HepG2 (cell line): ENCODE data around the gene TIMM44. TPM values are rescaled to one million over a fixed set of nuclear protein-coding genes. Genes with fewer than 3 reads are reported as not detected.

Experiments
- BCL6 ChIP-seq: IDR thresholded peaks from 2 replicates; pipeline ENCODE4 v1.6.1; 2016; ENCODE audit warnings: missing genetic modification reagents, missing compliant biosample characterization
- BHLHE40 ChIP-seq: IDR thresholded peaks from 2 replicates; pipeline ENCODE4 v1.6.1; 2011; ENCODE audit warnings: low read length, improper control_type of control experiment
- CEBPB ChIP-seq: IDR thresholded peaks from 2 replicates; pipeline ENCODE4 v1.6.1; 2011; ENCODE audit warnings: low read depth, low read length, improper control_type of control experiment, borderline replicate concordance
- DRAP1 ChIP-seq: IDR thresholded peaks from 2 replicates; pipeline ENCODE4 v1.6.1; 2016; ENCODE audit warnings: missing genetic modification reagents, missing compliant biosample characterization
- ETV5 ChIP-seq: IDR thresholded peaks from 2 replicates; pipeline ENCODE4 v1.6.1; 2018; ENCODE audit warnings: missing biosample characterization, missing genetic modification reagents, inconsistent platforms, borderline replicate concordance
- GABPB1 ChIP-seq: IDR thresholded peaks from 2 replicates; pipeline ENCODE4 v1.6.1; 2016; ENCODE audit warnings: mild to moderate bottlenecking, missing genetic modification reagents, moderate library complexity, missing compliant biosample characterization
- GATAD2A ChIP-seq: IDR thresholded peaks from 2 replicates; pipeline ENCODE4 v1.6.1; 2016
- KDM4B ChIP-seq: sonication (generic); formaldehyde crosslinking; IDR thresholded peaks from 2 replicates; pipeline ENCODE4 v1.4.0; 2020; ENCODE audit warnings: missing genetic modification reagents
- KMT2A ChIP-seq: sonication (generic); formaldehyde crosslinking; IDR thresholded peaks from 2 replicates; pipeline ENCODE4 v1.4.0; 2020; ENCODE audit warnings: missing genetic modification reagents
- LCORL ChIP-seq, 2 experiments: fragments of 450-650 bp in 1 of 2; sonication (generic) in 1 of 2; formaldehyde crosslinking in 1 of 2; IDR thresholded peaks; 2 replicates each; pipeline versions ENCODE4 v1.5.0 to v1.6.1; 2017 to 2020; ENCODE audit warnings: antibody characterized with exemption in 1 of 2, missing genetic modification reagents in 1 of 2
- NFKB2 ChIP-seq: sonication (generic); formaldehyde crosslinking; IDR thresholded peaks from 2 replicates; pipeline ENCODE4 v1.4.0; 2020; ENCODE audit warnings: missing genetic modification reagents, borderline replicate concordance
- SALL1 ChIP-seq: sonication (generic); formaldehyde crosslinking; IDR thresholded peaks from 2 replicates; pipeline ENCODE4 v1.8.0; 2022; ENCODE audit warnings: mild to moderate bottlenecking, missing genetic modification reagents
- SRSF1 ChIP-seq: fragments of 200-400 bp; formaldehyde crosslinking; optimal IDR thresholded peaks from 2 replicates; pipeline ENCODE3; 2017; ENCODE audit warnings: mild to moderate bottlenecking, low read depth, low read length, moderate library complexity
- TFE3 ChIP-seq: IDR thresholded peaks from 2 replicates; pipeline ENCODE4 v1.6.1; 2016
- ZFP41 ChIP-seq: sonication (generic); formaldehyde crosslinking; IDR thresholded peaks from 2 replicates; pipeline ENCODE4 v1.4.0; 2020; ENCODE audit warnings: mild to moderate bottlenecking, missing genetic modification reagents, borderline replicate concordance
- ZNF18 ChIP-seq: sonication (generic); formaldehyde crosslinking; IDR thresholded peaks from 2 replicates; pipeline ENCODE4 v1.8.0; 2022; ENCODE audit warnings: mild to moderate bottlenecking, missing genetic modification reagents; ENCODE audit not compliant: insufficient replicate concordance
- ZNF34 ChIP-seq: sonication (generic); formaldehyde crosslinking; IDR thresholded peaks from 2 replicates; pipeline ENCODE4 v1.4.0; 2020; ENCODE audit warnings: mild to moderate bottlenecking, missing genetic modification reagents, borderline replicate concordance
- ZNF510 ChIP-seq: sonication (generic); formaldehyde crosslinking; IDR thresholded peaks from 2 replicates; pipeline ENCODE4 v1.4.0; 2020; ENCODE audit warnings: low read depth, mild to moderate bottlenecking, missing genetic modification reagents
- ZNF552 ChIP-seq: sonication (generic); formaldehyde crosslinking; IDR thresholded peaks from 2 replicates; pipeline ENCODE4 v1.9.0; 2022; ENCODE audit warnings: missing genetic modification reagents, mild to moderate bottlenecking, borderline replicate concordance
- ZNF556 ChIP-seq: sonication (generic); formaldehyde crosslinking; IDR thresholded peaks from 2 replicates; pipeline ENCODE4 v1.4.0; 2020; ENCODE audit warnings: mild to moderate bottlenecking, missing genetic modification reagents, borderline replicate concordance
- ZNF790 ChIP-seq: sonication (generic); formaldehyde crosslinking; IDR thresholded peaks from 2 replicates; pipeline ENCODE4 v1.8.0; 2022; ENCODE audit warnings: missing genetic modification reagents, mild to moderate bottlenecking, borderline replicate concordance
- ZNF83 ChIP-seq: sonication (generic); formaldehyde crosslinking; IDR thresholded peaks from 2 replicates; pipeline ENCODE4 v1.4.0; 2020; ENCODE audit warnings: missing genetic modification reagents, mild to moderate bottlenecking, borderline replicate concordance
- polyA plus RNA-seq, 8 experiments: library from polyadenylated mRNA; depleted of rRNA in 3 of 8; stranded (reverse) in 7 of 8; unstranded in 1 of 8; fragments of >200 nt; fragmentation: Illumina TruSeq in 4 of 8; extraction: Trizol in 4 of 8; gene quantifications; 2 replicates each; pipeline versions ENCODE4 v1.2.1 to v1.2.3, GENCODE V29; 2011 to 2016; ENCODE audit warnings: low read depth in 4 of 8, missing spikeins in 1 of 8, mixed read lengths in 1 of 8; ENCODE audit not compliant: insufficient read depth in 1 of 8
- total RNA-seq, 5 experiments: library from RNA; depleted of rRNA; stranded (reverse); fragments of >200 nt; fragmentation: Illumina TruSeq; extraction: Trizol; gene quantifications; 2 replicates each; pipeline ENCODE4 v1.2.3, GENCODE V29; 2016; ENCODE audit warnings: low read depth in 1 of 5
- TF ChIP-seq, protein P1 (sequence below): sonication (generic); formaldehyde crosslinking; IDR thresholded peaks from 2 replicates; pipeline ENCODE4 v1.9.0; 2021; ENCODE audit warnings: missing genetic modification reagents, mild to moderate bottlenecking, borderline replicate concordance

Gene TIMM44
- total and polyA plus RNA-seq, 2 of the 13 experiments (the other 11 are each of a cell fraction or from before 2014, with no cell fraction given) = 42.9 to 72.6 TPM

DNA sequence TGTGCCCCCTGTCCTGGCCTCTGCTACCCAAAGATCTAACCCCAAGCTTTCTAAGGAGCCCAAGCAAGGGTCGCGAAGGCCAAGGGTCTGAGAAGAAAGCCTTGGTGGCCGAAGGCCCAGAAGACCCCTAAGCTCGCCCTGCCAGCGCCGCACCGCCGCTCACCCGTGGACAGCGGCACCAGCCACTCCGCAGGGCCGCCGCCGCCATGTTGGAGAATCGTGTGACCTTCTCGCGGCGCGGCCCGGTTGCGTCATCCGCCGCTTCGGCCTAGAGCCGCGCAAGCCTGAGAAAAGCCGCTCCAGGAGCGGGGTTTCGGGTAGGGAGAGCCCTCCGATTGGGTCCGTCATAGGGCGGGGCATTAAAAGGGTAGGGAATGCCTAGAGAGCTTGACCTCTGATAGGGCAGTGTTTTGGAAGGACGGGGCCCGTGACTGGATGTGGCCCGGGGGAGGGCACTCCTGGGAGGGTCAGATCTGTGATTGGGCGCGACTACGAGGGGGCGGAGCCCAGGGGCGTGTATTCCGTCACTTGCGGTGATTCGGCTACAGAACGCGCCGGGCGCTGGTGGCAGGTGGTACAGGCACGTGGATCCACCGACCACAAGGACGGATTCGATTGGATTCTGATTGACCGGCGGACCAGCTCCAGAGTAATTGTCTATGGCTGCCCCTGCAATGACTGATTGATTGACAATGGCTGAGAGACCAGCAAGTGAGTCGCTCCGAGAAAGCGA lies at the start of gene TIMM44 (continued):
- TF ChIP-seq ZNF556 (CRISPR knock-in tag) (no peak; the same call in 1 of the 2 replicates), SRSF1 (peak; percentile 39), ZNF34 (peak; percentile 86; the same call in 1 of the 2 replicates), GATAD2A (CRISPR knock-in tag) (no peak), ZNF790 (CRISPR knock-in tag) (0 out of 2 replicates have a peak, but pooled peaks have one; percentile 39), BHLHE40 (peak; percentile 75), ZNF552 (CRISPR knock-in tag) (peak; percentile 76; the same call in 1 of the 2 replicates), LCORL (IDR thresholded peaks at IDR 0.05) (no peak), LCORL (CRISPR knock-in tag; IDR thresholded peaks at IDR 0.05) (peak; percentile 77), ZFP41 (CRISPR knock-in tag) (no peak; the same call in 1 of the 2 replicates), ETV5 (CRISPR knock-in tag) (no peak; the same call in 1 of the 2 replicates), CEBPB (peak; percentile 99), BCL6 (peak; percentile 63), TFE3 (peak; percentile 91), ZNF83 (CRISPR knock-in tag) (no peak), SALL1 (CRISPR knock-in tag) (peak; percentile 78), KDM4B (no peak), ZNF18 (peak; percentile 67), GABPB1 (CRISPR knock-in tag) (peak; percentile 86), DRAP1 (CRISPR knock-in tag) (peak; percentile 75), KMT2A (CRISPR knock-in tag) (peak; percentile 59; the same call in 1 of the 2 replicates), NFKB2 (CRISPR knock-in tag) (peak; percentile 75; the same call in 1 of the 2 replicates), ZNF510 (CRISPR knock-in tag) (peak; percentile 29; the same call in 1 of the 2 replicates)
- TF ChIP-seq, protein P1, sequence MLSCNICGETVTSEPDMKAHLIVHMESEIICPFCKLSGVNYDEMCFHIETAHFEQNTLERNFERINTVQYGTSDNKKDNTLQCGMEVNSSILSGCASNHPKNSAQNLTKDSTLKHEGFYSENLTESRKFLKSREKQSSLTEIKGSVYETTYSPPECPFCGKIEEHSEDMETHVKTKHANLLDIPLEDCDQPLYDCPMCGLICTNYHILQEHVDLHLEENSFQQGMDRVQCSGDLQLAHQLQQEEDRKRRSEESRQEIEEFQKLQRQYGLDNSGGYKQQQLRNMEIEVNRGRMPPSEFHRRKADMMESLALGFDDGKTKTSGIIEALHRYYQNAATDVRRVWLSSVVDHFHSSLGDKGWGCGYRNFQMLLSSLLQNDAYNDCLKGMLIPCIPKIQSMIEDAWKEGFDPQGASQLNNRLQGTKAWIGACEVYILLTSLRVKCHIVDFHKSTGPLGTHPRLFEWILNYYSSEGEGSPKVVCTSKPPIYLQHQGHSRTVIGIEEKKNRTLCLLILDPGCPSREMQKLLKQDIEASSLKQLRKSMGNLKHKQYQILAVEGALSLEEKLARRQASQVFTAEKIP (CRISPR knock-in tag) = no peak
